Measurements from ENCODE around the gene EDN3. TPM values are rescaled to one million over a fixed set of nuclear protein-coding genes. Genes with fewer than 3 reads are reported as not detected.
A peak's percentile ranks its signal among the peaks of the same experiment; 100 is the strongest.

The EDN3 gene, protein sequence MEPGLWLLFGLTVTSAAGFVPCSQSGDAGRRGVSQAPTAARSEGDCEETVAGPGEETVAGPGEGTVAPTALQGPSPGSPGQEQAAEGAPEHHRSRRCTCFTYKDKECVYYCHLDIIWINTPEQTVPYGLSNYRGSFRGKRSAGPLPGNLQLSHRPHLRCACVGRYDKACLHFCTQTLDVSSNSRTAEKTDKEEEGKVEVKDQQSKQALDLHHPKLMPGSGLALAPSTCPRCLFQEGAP
- not detected for total RNA-seq

DNA sequence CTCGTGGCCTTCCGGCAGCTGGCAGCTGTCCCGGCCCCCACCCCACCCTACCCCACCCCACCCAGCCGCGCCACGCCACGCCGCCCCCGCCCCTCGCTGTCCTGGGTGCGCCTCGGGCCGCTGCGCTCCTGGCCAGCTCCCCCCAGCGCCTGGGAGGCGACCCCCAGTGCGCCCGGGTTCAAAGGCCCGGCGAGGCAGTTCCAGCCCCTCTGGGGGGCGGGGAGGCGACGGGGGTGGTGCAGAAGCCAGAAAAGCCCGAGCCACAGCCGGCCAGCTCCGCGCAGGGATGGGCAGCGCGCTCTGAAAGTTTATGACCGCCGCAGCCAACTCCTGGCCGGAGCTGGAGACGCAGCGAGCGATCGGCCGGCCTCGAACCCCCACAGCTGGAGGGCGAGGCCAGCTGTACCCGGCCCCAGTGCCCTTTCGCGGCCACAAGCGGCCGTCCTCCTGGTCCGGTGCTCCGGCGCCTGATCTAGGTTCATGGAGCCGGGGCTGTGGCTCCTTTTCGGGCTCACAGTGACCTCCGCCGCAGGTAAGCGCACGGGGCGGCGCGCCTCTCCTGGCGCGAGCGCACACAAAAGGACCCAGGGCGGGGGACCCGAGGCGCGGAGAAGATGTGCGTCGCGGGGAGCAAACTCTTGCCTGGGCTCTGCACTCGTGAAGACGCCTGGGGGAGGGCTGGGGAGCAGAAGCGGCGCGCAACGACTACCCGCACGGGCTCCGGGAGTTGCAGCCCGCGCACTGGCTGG lies at the start of gene EDN3:
TSS of gene EDN3 (plus strand) at position 279 of the 749 bp plus-strand sequence. CDS start at position 481, 202 bp downstream.
- H3K36me3 Mint-ChIP-seq: no peaks in the 10 kb centered on the region
- CTCF ChIA-PET: no interaction called here
- ATAC-seq (no peak), DNase-seq (no peak)
- peaks cover 73% of the 10 kb centered on the region for H3K27me3 Mint-ChIP-seq
- no peaks in the 10 kb centered on the region for H3K4me1 Mint-ChIP-seq
- H3K27ac Mint-ChIP-seq: no peak within 1 kb of the TSS
- H3K9me3 Mint-ChIP-seq (ENCODE audit: low read depth): no peaks in the 10 kb centered on the region
- H3K4me3 Mint-ChIP-seq: no peak within 1 kb of the TSS

DNA sequence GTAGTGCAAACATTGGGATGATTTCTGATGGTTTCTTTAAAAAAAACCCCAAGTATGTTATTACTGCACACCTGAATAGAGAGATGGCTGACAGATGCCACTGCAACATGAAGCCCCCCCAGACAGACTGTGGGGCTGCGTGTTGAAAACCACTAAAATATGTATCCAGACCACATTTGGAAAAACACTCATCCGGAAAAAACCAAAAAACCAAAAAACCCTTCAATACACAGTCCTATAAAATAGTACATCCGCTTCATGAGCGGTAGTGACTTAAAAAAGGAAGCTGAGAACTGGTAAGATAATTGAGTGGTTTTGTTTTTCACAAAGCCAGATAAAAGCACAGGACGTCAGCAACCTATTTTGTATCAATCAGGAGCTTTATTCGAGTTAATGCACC lies 47.1 kb upstream of the EDN3 start:
- H3K27me3 Mint-ChIP-seq: peaks cover 4% of the 10 kb centered on the region
- CTCF ChIA-PET: interaction anchor here (0.7 to 1.5 kb wide), 2 partner anchors 31 to 175 kb away, joined by 3 to 5 read pairs; no protein-coding TSS in a partner anchor
- peaks cover 42% of the 10 kb centered on the region for H3K4me1 Mint-ChIP-seq
- H3K9me3 Mint-ChIP-seq (ENCODE audit: low read depth): peaks cover 9% of the 10 kb centered on the region
- ATAC-seq: peak; percentile 66
- peak; percentile 50 for DNase-seq
- peak overlapping the region; percentile 76 for H3K27ac Mint-ChIP-seq
- H3K36me3 Mint-ChIP-seq: peaks cover 43% of the 10 kb centered on the region
- peak overlapping the region; percentile 6 for H3K4me3 Mint-ChIP-seq

DNA sequence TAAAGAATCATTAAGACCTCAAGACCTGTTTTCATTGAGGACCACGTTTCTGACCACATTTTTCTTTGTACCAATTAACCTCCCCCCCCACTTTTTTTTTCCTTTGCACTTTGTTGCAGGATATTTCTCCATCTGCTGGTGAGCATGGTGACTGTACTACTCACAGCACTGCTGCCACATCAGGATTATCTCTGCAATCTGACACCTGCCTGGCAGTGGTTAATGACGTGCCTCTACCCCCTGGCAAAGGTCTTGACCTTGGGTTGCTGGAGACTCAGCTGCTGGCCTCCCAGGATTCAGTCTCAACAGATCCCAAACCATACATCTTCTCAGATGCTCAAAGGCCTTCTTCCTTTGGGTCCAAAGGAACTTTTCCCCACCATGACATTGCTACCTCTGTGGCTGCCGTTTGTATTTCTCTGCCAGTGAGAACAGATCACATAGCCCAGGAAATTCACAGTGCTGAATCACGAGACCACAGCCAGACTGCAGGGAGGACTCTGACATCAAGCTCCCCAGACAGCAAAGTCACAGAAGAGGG lies 46.6 kb upstream of the EDN3 start:
- H3K36me3 Mint-ChIP-seq: peaks cover 42% of the 10 kb centered on the region
- H3K4me3 Mint-ChIP-seq: peak overlapping the region; percentile 6
- ATAC-seq: peak; percentile 72

DNA sequence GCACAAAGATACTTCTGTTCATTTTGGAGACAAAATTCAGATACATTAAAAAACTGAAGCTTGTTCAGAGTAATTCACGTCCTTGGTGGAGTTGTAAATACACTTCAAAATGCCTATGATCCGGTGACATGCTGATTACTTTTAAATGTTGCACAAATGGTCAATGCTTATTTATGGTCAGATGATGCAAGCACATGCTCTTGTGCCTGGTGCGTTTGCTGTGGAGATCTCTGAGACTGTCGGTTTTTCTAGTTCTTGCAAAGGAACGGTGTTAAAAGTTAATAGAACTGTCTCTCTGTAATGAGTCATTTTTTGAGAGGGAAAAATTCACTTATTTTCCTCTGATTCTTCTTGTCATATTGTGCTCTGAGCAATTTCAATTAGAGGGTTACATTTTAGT lies 45.2 kb upstream of the EDN3 start:
- H3K4me1 Mint-ChIP-seq: peaks cover 50% of the 10 kb centered on the region
- H3K4me3 Mint-ChIP-seq: no peak overlapping the region
- H3K27me3 Mint-ChIP-seq: peaks cover 4% of the 10 kb centered on the region
- H3K27ac Mint-ChIP-seq: no peak overlapping the region
- DNase-seq: no peak
- H3K9me3 Mint-ChIP-seq (ENCODE audit: low read depth): peaks cover 9% of the 10 kb centered on the region
- CTCF ChIA-PET: interaction anchor here (1.3 kb wide), 1 partner anchor 33 kb away, joined by 3 read pairs; no protein-coding TSS in a partner anchor
- peaks cover 30% of the 10 kb centered on the region for H3K36me3 Mint-ChIP-seq
- no peak for ATAC-seq

More for the DNA sequence above, 46.6 kb upstream of the EDN3 start:
- Mint-ChIP-seq H3K9me3 (ENCODE audit: low read depth) (peaks cover 9% of the 10 kb centered on the region), H3K27me3 (peaks cover 4% of the 10 kb centered on the region), H3K27ac (peak overlapping the region; percentile 76), H3K4me1 (peaks cover 48% of the 10 kb centered on the region)
- DNase-seq: peak; percentile 72
- CTCF ChIA-PET: interaction anchor here (0.7 to 1.5 kb wide), 2 partner anchors 31 to 175 kb away, joined by 3 to 5 read pairs; no protein-coding TSS in a partner anchor

- CTCF ChIA-PET: interaction anchor here (1.8 kb wide), 1 partner anchor 50 kb away, joined by 7 read pairs; no protein-coding TSS in a partner anchor
- ATAC-seq: peak; percentile 31
- no peak for DNase-seq
- peaks cover 9% of the 10 kb centered on the region for H3K27me3 Mint-ChIP-seq
- H3K36me3 Mint-ChIP-seq: peaks cover 4% of the 10 kb centered on the region
- H3K9me3 Mint-ChIP-seq (ENCODE audit: low read depth): no peaks in the 10 kb centered on the region
- H3K27ac Mint-ChIP-seq: peak overlapping the region; percentile 41
- H3K4me1 Mint-ChIP-seq: peaks cover 32% of the 10 kb centered on the region
- no peak overlapping the region for H3K4me3 Mint-ChIP-seq
These were observed 42.2 kb upstream of the EDN3 start for GRCh38 chr20:59258221-59258621.

DNA sequence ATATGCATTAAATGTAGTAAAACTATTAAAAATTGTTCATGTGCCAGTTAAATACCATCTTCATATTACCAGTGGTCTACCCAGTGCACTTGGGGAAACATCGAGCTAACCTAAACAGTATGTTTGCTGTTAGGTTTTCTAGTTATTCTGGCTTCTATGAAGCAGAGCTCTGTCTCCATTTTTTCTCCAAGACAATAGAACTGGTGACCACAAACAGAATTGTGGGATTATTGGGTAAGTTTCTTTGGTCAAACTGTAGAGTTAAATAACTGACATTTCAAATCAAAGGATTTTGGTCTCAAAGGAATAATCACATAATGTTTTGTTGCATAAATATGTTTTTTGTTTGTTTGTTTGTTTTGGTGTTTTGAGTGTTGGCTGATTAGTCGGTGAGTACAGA lies 40.5 kb upstream of the EDN3 start:
- Mint-ChIP-seq H3K27ac (no peak overlapping the region), H3K4me3 (no peak overlapping the region), H3K9me3 (ENCODE audit: low read depth) (no peaks in the 10 kb centered on the region), H3K4me1 (peaks cover 18% of the 10 kb centered on the region), H3K27me3 (peaks cover 25% of the 10 kb centered on the region), H3K36me3 (no peaks in the 10 kb centered on the region)
- CTCF ChIA-PET: interaction anchor here (1.8 kb wide), 1 partner anchor 52 kb away, joined by 7 read pairs; no protein-coding TSS in a partner anchor
- no peak for DNase-seq
- ATAC-seq: no peak

GRCh38 chr20:59265298-59265697 lies 35.1 kb upstream of the EDN3 start:
- ATAC-seq (no peak), DNase-seq (no peak)
- CTCF ChIA-PET: no interaction called here
- H3K27ac Mint-ChIP-seq: no peak overlapping the region
- no peaks in the 10 kb centered on the region for H3K36me3 Mint-ChIP-seq
- H3K27me3 Mint-ChIP-seq: peaks cover 59% of the 10 kb centered on the region
- H3K4me3 Mint-ChIP-seq: no peak overlapping the region
- H3K4me1 Mint-ChIP-seq: peaks cover 13% of the 10 kb centered on the region
- no peaks in the 10 kb centered on the region for H3K9me3 Mint-ChIP-seq (ENCODE audit: low read depth)

DNA sequence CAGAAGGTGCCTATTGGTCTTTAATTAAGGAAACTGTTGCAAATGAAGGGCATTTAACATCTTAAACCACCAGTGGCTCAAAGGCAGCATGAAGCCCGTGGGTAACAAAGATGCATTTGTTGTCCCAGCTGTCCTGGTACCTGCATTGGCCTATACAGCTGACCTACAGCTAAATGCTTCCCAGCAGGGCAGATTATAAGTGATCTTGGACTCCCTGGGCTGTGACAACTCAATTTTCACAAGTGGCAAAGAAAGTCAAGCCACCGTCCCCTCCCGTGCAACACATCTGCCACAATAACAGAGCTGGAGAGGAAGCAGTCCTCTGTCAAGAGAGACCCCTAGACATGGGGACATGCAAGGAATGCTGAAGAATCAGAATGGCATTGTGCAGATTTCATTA lies 31.5 kb upstream of the EDN3 start:
- H3K27me3 Mint-ChIP-seq: peaks cover 48% of the 10 kb centered on the region

GRCh38 chr20:59269411-59270025 lies 30.9 kb upstream of the EDN3 start:
- H3K4me1 Mint-ChIP-seq: peaks cover 27% of the 10 kb centered on the region
- CTCF ChIA-PET: interaction anchor here (1.2 kb wide), 1 partner anchor 134 kb away, joined by 5 read pairs; no protein-coding TSS in a partner anchor
- H3K27ac Mint-ChIP-seq: no peak overlapping the region
- no peak overlapping the region for H3K4me3 Mint-ChIP-seq
- no peaks in the 10 kb centered on the region for H3K9me3 Mint-ChIP-seq (ENCODE audit: low read depth)
- H3K27me3 Mint-ChIP-seq: peaks cover 46% of the 10 kb centered on the region
- DNase-seq (peak; percentile 64), ATAC-seq (no peak)
- no peaks in the 10 kb centered on the region for H3K36me3 Mint-ChIP-seq

More for the DNA sequence above, 31.5 kb upstream of the EDN3 start:
- no peak for DNase-seq
- Mint-ChIP-seq H3K27ac (no peak overlapping the region), H3K36me3 (no peaks in the 10 kb centered on the region), H3K4me1 (peaks cover 21% of the 10 kb centered on the region), H3K9me3 (ENCODE audit: low read depth) (no peaks in the 10 kb centered on the region), H3K4me3 (no peak overlapping the region)
- ATAC-seq: no peak
- CTCF ChIA-PET: interaction anchor here (1.2 kb wide), 1 partner anchor 135 kb away, joined by 5 read pairs; no protein-coding TSS in a partner anchor

DNA sequence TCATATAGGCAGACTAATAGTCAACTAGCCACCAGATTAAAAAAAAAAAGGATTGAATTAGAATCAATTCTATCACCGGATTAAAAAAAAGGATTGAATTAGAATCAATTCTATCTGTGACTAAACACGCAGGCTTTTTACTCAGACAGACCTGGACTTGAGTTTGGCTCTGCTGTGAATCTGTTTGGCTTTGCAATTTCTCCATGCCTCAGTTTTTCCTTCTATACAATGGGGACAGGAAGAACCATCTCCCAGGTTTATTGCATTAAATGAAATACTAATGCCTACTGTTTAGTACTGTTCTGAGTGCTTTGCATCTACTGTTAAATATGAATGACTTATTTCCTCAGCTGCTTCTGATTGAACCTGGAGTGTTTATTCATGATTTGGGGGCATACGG lies 30.0 kb upstream of the EDN3 start:
- H3K36me3 Mint-ChIP-seq: no peaks in the 10 kb centered on the region

GRCh38 chr20:59273739-59274357 lies 26.6 kb upstream of the EDN3 start:
- DNase-seq: peak; percentile 44
- Mint-ChIP-seq H3K4me3 (no peak overlapping the region), H3K27ac (no peak overlapping the region), H3K4me1 (peaks cover 29% of the 10 kb centered on the region), H3K9me3 (ENCODE audit: low read depth) (no peaks in the 10 kb centered on the region), H3K36me3 (no peaks in the 10 kb centered on the region), H3K27me3 (peaks cover 25% of the 10 kb centered on the region)
- CTCF ChIA-PET: no interaction called here
- ATAC-seq: peak; percentile 45

More for the DNA sequence above, 30.0 kb upstream of the EDN3 start:
- peaks cover 30% of the 10 kb centered on the region for H3K4me1 Mint-ChIP-seq
- no peaks in the 10 kb centered on the region for H3K9me3 Mint-ChIP-seq (ENCODE audit: low read depth)
- H3K27me3 Mint-ChIP-seq: peaks cover 39% of the 10 kb centered on the region
- H3K27ac Mint-ChIP-seq: no peak overlapping the region
- no peak for ATAC-seq
- H3K4me3 Mint-ChIP-seq: no peak overlapping the region
- CTCF ChIA-PET: no interaction called here
- no peak for DNase-seq

- Mint-ChIP-seq H3K36me3 (no peaks in the 10 kb centered on the region), H3K4me3 (no peak overlapping the region), H3K27me3 (peaks cover 29% of the 10 kb centered on the region), H3K27ac (no peak overlapping the region), H3K9me3 (ENCODE audit: low read depth) (no peaks in the 10 kb centered on the region), H3K4me1 (peaks cover 17% of the 10 kb centered on the region)
- ATAC-seq: no peak
- CTCF ChIA-PET: no interaction called here
- DNase-seq: no peak
These were observed 23.5 kb upstream of the EDN3 start for GRCh38 chr20:59276938-59277337.

DNA sequence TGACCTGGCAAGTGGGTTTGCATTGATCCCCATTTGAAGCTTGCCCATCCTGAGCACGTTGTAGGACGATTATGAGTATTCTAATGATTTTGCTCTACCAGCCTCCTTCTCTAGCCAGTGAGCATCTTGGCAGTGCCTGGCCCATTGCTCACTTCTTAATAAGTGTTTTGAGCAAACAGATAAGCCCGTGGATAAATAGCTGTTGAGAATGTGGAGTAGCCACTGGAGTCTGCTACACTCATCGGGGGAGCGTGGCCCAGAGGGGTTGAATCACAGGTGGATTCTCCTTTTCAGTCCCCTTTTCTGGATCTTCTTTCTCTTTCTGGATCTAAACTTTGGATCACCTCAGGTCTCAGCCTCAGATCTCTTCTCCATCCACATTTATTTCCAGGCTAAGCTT lies 15.9 kb upstream of the EDN3 start:
- Mint-ChIP-seq H3K4me1 (no peaks in the 10 kb centered on the region), H3K27ac (no peak overlapping the region), H3K9me3 (ENCODE audit: low read depth) (no peaks in the 10 kb centered on the region), H3K4me3 (no peak overlapping the region), H3K27me3 (peaks cover 28% of the 10 kb centered on the region), H3K36me3 (no peaks in the 10 kb centered on the region)
- ATAC-seq (no peak), DNase-seq (no peak)
- CTCF ChIA-PET: no interaction called here

All from activated CD8-positive, alpha-beta memory T cell treated with anti-CD3 and anti-CD28 coated beads, Interleukin-2, amount 10 ng/mL, durations not matched to agents 7 days and 5 days (primary cell).